Hepatocyte (in vitro differentiated cells): ENCODE results near the gene PPIF. TPM values are rescaled to one million over a fixed set of nuclear protein-coding genes. Genes with fewer than 3 reads are reported as not detected.

Experiments used
- DNase-seq: peaks from one replicate; pipeline ENCODE4 v3.0.0-alpha.2; 2016; ENCODE audit warnings: low spot score
- H2AFZ ChIP-seq: fragments of 200-600 bp; sonication (generic); 2 replicates; pipeline ENCODE4 v1.6.0; 2016; ENCODE audit warnings: antibody characterized with exemption, mild to moderate bottlenecking
- H3K27ac ChIP-seq: fragments of 200-600 bp; sonication (generic); 2 replicates; pipeline ENCODE4 v1.5.1; 2016; ENCODE audit warnings: mild to moderate bottlenecking
- H3K27me3 ChIP-seq: fragments of 200-600 bp; sonication (generic); 2 replicates; pipeline ENCODE4 v1.6.1; 2016
- H3K36me3 ChIP-seq: fragments of 200-600 bp; sonication (generic); replicated peaks from 2 replicates; pipeline ENCODE4 v1.5.1; 2016; ENCODE audit warnings: low read depth; ENCODE audit not compliant: insufficient read depth
- H3K4me1 ChIP-seq: fragments of 200-600 bp; sonication (generic); 2 replicates; pipeline ENCODE4 v1.5.1; 2016; ENCODE audit warnings: mild to moderate bottlenecking, moderate library complexity; ENCODE audit not compliant: insufficient read depth
- H3K4me2 ChIP-seq: fragments of 200-600 bp; sonication (generic); 2 replicates; pipeline ENCODE4 v1.6.0; 2016
- H3K4me3 ChIP-seq: fragments of 200-600 bp; sonication (generic); 2 replicates; pipeline ENCODE4 v1.5.1; 2016; ENCODE audit warnings: mild to moderate bottlenecking
- H3K79me2 ChIP-seq: fragments of 200-600 bp; sonication (generic); 2 replicates; pipeline ENCODE4 v1.6.0; 2017; ENCODE audit warnings: mild to moderate bottlenecking
- H3K9me2 ChIP-seq: fragments of 200-600 bp; sonication (generic); replicated peaks from 2 replicates; pipeline ENCODE4 v1.6.0; 2017; ENCODE audit warnings: mild to moderate bottlenecking; ENCODE audit not compliant: insufficient read depth
- H3K9me3 ChIP-seq: fragments of 200-600 bp; sonication (generic); 2 replicates; pipeline ENCODE4 v1.5.1; 2016; ENCODE audit warnings: low read depth, mild to moderate bottlenecking
- H4K20me1 ChIP-seq: fragments of 200-600 bp; sonication (generic); 2 replicates; pipeline ENCODE4 v1.6.0; 2016; ENCODE audit warnings: mild to moderate bottlenecking; ENCODE audit not compliant: insufficient read depth, poor library complexity, severe bottlenecking
- EZH2 ChIP-seq: fragments of 200-600 bp; sonication (generic); IDR thresholded peaks from 2 replicates; pipeline ENCODE4 v1.6.1; 2016; ENCODE audit warnings: antibody characterized with exemption, mild to moderate bottlenecking, borderline replicate concordance
- EZH2phosphoT487 ChIP-seq: fragments of 200-600 bp; sonication (generic); IDR thresholded peaks from one replicate; pipeline ENCODE4 v1.6.1; 2018; ENCODE audit warnings: antibody characterized with exemption, mild to moderate bottlenecking, low read depth, moderate library complexity; ENCODE audit not compliant: unreplicated experiment, severe bottlenecking
- WGBS: methylation state at CpG from one replicate; pipeline ENCODE4 v1.1.6; 2016; ENCODE audit warnings: low lambda C conversion rate; ENCODE audit errors: missing lambda C conversion rate; 5-methylcytosine and 5-hydroxymethylcytosine counted together
- polyA plus RNA-seq: library from polyadenylated mRNA; unstranded; fragments of >200 nt; fragmentation: Nextera tagmentation; extraction: Ambion mirVana; gene quantifications from 2 replicates; pipeline ENCODE4 v1.2.1, GENCODE V29; 2016
- total RNA-seq: library from RNA; depleted of rRNA; stranded (reverse); fragments of >200 nt; gene quantifications from 2 replicates; pipeline ENCODE4 v1.2.3, GENCODE V29; 2014
- TF ChIP-seq, protein P1 (sequence below): fragments of 200-600 bp; sonication (generic); IDR thresholded peaks from 2 replicates; pipeline ENCODE4 v1.5.1; 2016; ENCODE audit warnings: antibody characterized with exemption, mild to moderate bottlenecking; ENCODE audit not compliant: poor library complexity

Gene PPIF
- total and polyA plus RNA-seq, 2 experiments from 2014 or later = 70.3 to 79.4 TPM

DNA sequence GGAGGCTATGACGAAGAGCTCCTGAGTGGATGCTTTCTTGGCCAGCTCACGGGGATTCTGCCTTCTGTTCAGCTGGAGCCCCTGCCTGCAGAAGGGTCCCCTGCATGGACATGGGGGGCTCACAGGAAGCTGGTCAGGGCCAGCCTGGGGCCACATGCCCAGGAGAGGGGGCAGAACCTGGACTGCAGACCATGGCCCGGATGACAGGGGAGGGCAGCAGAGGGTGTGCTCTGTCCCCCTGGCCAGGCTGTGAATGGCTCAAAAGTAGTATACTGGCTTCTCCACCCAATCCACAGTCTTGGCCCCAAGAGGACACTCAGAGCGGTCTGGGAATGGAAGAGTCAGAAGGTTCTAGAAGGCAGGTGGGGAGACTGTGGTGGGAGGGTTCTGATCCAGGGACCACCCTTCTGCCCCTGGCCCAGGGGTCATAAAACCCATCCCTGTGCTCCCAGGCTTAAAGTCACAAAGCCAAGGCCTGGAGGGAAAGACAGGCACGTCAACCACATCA, 40.3 kb downstream of the PPIF start:
- WGBS = 92% methylated on average over 5 of the region's 5 CpGs
- no peak overlapping the region for H3K4me3 ChIP-seq
- H2AFZ ChIP-seq = no peak overlapping the region
- no peaks in the 10 kb centered on the region for H3K9me3 ChIP-seq
- TF ChIP-seq EZH2phosphoT487 (no peak), EZH2 (no peak)
- TF ChIP-seq, protein P1, sequence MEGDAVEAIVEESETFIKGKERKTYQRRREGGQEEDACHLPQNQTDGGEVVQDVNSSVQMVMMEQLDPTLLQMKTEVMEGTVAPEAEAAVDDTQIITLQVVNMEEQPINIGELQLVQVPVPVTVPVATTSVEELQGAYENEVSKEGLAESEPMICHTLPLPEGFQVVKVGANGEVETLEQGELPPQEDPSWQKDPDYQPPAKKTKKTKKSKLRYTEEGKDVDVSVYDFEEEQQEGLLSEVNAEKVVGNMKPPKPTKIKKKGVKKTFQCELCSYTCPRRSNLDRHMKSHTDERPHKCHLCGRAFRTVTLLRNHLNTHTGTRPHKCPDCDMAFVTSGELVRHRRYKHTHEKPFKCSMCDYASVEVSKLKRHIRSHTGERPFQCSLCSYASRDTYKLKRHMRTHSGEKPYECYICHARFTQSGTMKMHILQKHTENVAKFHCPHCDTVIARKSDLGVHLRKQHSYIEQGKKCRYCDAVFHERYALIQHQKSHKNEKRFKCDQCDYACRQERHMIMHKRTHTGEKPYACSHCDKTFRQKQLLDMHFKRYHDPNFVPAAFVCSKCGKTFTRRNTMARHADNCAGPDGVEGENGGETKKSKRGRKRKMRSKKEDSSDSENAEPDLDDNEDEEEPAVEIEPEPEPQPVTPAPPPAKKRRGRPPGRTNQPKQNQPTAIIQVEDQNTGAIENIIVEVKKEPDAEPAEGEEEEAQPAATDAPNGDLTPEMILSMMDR = no peak
- no peak overlapping the region for H3K27ac ChIP-seq
- no peaks in the 10 kb centered on the region for H3K4me1 ChIP-seq
- no peaks in the 10 kb centered on the region for H3K27me3 ChIP-seq
- DNase-seq = no peak
- no peaks in the 10 kb centered on the region for H3K9me2 ChIP-seq
- no peaks in the 10 kb centered on the region for H3K79me2 ChIP-seq
- no peaks in the 10 kb centered on the region for H4K20me1 ChIP-seq
- H3K36me3 ChIP-seq = no peaks in the 10 kb centered on the region
- H3K4me2 ChIP-seq = no peak overlapping the region

DNA sequence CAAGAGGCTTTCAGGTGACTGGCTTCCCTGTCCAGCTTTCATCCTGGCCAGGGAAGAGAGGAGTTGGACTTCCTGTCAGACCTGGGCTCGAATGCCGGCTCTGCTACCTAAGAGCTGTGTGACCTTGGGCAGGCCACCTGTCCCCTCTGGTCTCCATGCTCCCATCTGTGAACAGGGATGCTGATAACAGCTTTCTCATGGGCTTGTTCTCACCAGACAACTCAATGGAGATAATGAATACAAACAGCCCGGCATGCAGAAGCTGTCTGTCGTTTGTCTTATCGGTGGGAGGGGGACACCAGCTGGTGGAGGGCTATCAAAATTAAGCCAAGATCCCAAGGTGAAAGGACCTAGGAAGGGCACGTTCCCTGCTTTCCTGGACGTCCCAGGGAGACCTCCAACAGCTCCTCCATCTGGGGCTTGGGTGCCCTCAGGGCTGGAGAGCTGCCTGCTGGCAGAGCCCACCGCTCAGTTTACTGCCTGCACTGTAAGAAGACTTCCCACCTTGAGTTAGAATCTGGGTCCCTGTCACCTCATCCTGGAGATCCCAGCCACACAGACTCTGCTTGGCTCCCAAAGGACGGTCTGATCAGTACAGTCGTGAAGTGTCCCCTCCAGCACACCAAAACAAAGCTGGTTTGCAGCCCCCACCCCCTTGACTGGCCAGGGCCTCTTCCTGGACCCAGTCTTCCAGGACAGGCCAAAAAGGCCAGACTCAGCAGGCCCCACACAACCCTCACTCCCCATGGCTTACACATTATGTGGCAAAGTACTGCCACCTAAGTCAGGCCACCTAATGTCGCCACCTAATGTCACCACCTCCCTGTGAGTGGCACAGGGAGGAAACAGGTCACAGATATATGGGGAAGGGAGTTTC, 40.9 kb downstream of the PPIF start:
- Histone ChIP-seq H3K36me3 (no peaks in the 10 kb centered on the region), H3K79me2 (no peaks in the 10 kb centered on the region), H3K27me3 (no peaks in the 10 kb centered on the region), H4K20me1 (no peaks in the 10 kb centered on the region), H3K4me1 (no peaks in the 10 kb centered on the region), H3K9me3 (no peaks in the 10 kb centered on the region), H3K27ac (no peak overlapping the region), H3K4me2 (no peak overlapping the region), H3K9me2 (no peaks in the 10 kb centered on the region), H2AFZ (no peak overlapping the region), H3K4me3 (no peak overlapping the region)
- TF ChIP-seq EZH2phosphoT487 = no peak
- TF ChIP-seq EZH2 = no peak
- TF ChIP-seq, protein P1 = no peak
- 82% methylated on average over 11 of the region's 11 CpGs for WGBS
- DNase-seq = no peak

DNA sequence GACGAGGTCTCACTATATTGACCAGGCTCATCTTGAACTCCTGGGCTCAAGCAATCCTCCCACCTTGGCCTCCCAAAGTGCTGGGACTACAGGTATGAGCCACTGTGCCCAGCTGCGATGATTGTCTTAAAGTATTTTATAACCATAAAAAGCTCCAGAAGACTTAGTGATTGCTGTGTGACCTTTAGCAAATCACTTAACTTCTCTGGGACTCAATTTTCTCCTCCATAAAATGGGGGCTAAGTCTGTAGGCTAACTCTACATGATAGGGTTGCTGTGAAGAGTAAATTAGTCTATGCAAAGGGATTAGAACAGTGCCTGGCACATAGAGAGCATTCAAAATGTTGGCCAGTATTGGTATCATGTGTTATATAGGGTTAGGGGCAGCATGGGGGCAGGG, 42.8 kb downstream of the PPIF start:
- H3K4me2 ChIP-seq = no peak overlapping the region
- no peaks in the 10 kb centered on the region for H3K9me2 ChIP-seq
- H3K27ac ChIP-seq = no peak overlapping the region
- H3K4me3 ChIP-seq = no peak overlapping the region
- no peak for DNase-seq
- no peaks in the 10 kb centered on the region for H3K4me1 ChIP-seq
- H3K27me3 ChIP-seq = no peaks in the 10 kb centered on the region
- no peak overlapping the region for H2AFZ ChIP-seq
- H4K20me1 ChIP-seq = no peaks in the 10 kb centered on the region
- TF ChIP-seq, protein P1 = no peak
- TF ChIP-seq EZH2 = no peak
- TF ChIP-seq EZH2phosphoT487 = no peak
- 97% methylated on average over 2 of the region's 2 CpGs for WGBS
- H3K79me2 ChIP-seq = peaks cover 1% of the 10 kb centered on the region
- H3K9me3 ChIP-seq = no peaks in the 10 kb centered on the region
- no peaks in the 10 kb centered on the region for H3K36me3 ChIP-seq
